ENCODE measurements around the gene FHL1. TPM values are rescaled to one million over a fixed set of nuclear protein-coding genes. Genes with fewer than 3 reads are reported as not detected.

FHL1 gene
- polyA plus RNA-seq, 3 donors = 0.75 to 4.0 (median 0.98) TPM

DNA sequence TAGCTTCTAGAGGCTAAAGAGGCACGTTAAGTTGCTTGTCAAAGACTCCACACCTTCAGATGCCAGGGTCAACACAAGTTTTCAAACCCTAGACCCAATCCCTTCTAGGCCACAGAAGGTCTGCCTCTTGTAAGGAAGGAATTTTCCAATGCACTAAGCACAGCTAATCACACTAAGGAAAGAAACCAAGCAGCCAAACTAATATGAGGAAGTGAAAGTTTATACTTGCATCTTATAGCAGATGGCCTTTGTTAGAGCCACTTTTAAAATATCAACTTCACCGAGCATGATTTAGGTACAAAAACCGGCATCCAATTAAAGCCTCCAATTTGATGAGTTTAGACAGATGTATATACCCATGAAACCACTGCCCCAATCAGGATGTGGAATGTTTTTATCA, 9.9 kb downstream of the FHL1 start:
- peaks cover 5% of the 10 kb centered on the region for H3K4me1 Mint-ChIP-seq
- H3K27me3 ChIP-seq (ENCODE audit: control insufficient read depth in 2 of 2, insufficient read depth in 2 of 2, low read length in 2 of 2) = peaks cover 0 to 3% of the 10 kb centered on the region in 2 donors
- no peak overlapping the region for H3K9ac ChIP-seq (ENCODE audit: insufficient read depth, low read length, poor library complexity, severe bottlenecking)
- no peak overlapping the region for H3K27ac Mint-ChIP-seq
- H3K4me1 ChIP-seq (ENCODE audit: control insufficient read depth in 1 of 2, insufficient read depth in 2 of 2, low read length in 2 of 2) = peaks cover 5 to 12% of the 10 kb centered on the region in 2 donors
- H3K27me3 Mint-ChIP-seq (ENCODE audit: low read depth in 3 of 3) = peaks cover 0 to 16% (median 0%) of the 10 kb centered on the region in 3 donors
- no CpG with 5 or more reads among the region's 3 CpGs for WGBS (ENCODE audit: insufficient coverage)
- intact Hi-C loops (cut with micrococcal nuclease) = no loop called here
- no peaks in the 10 kb centered on the region for H3K36me3 ChIP-seq (replicated peaks in 1 of 2; ENCODE audit: control insufficient read depth in 1 of 2, insufficient read depth in 2 of 2, low read length in 2 of 2)
- H3K9me3 ChIP-seq (replicated peaks in 1 of 2; ENCODE audit: control insufficient read depth in 1 of 2, insufficient read depth in 1 of 2, low read length in 2 of 2) = no peaks in the 10 kb centered on the region
- no peaks in the 10 kb centered on the region for H4K20me1 ChIP-seq (ENCODE audit: insufficient read depth, low read length)
- DNase-seq = peak; percentile 6 to 24 (median 13)
- no peaks in the 10 kb centered on the region for H3K79me2 ChIP-seq (ENCODE audit: insufficient read depth, low read length)
- H3K36me3 Mint-ChIP-seq = no peaks in the 10 kb centered on the region
- no peak overlapping the region for H3K4me3 ChIP-seq (replicated peaks in 1 of 3; ENCODE audit: low read depth in 2 of 3, low read length in 3 of 3)
- H2AFZ ChIP-seq (ENCODE audit: insufficient read depth, low read depth, low read length, poor library complexity, severe bottlenecking) = no peak overlapping the region
- H3K9me3 Mint-ChIP-seq = peaks cover 0 to 1% (median 0%) of the 10 kb centered on the region in 7 donors
- no peak for TF ChIP-seq CTCF (IDR thresholded peaks at IDR 0.05)
- no peak overlapping the region for H3K27ac ChIP-seq (ENCODE audit: low read depth in 1 of 2, low read length in 2 of 2)
- no peak overlapping the region for H3K4me3 Mint-ChIP-seq
- no peak overlapping the region for H3K4me2 ChIP-seq (replicated peaks; ENCODE audit: extremely low read depth, low read length, poor library complexity, severe bottlenecking)

DNA sequence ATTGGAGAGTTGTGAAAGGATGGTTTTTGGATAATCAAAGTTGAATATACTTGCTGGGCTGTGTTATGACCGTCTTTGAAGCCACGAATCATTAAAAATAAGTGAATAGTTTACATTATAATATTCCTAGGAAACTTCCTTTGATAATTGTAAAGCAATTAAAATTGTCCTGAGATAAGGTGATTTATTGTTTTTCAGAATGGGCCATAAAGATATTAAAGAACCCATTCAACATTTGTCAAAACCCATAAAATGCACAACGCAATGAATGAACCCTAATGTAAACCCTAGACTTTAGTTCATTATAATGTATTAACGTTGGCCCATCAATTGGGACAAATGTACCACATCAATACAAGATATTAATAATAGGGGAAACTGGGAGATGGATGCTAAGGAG, 11.4 kb downstream of the FHL1 start:
- no peaks in the 10 kb centered on the region for H3K36me3 Mint-ChIP-seq
- H3K4me1 Mint-ChIP-seq = peaks cover 5% of the 10 kb centered on the region
- DNase-seq = no peak
- Histone ChIP-seq H2AFZ (ENCODE audit: insufficient read depth, low read depth, low read length, poor library complexity, severe bottlenecking) (no peak overlapping the region), H3K27ac (ENCODE audit: low read depth in 1 of 2, low read length in 2 of 2) (no peak overlapping the region), H3K4me3 (replicated peaks in 1 of 3; ENCODE audit: low read depth in 2 of 3, low read length in 3 of 3) (no peak overlapping the region), H3K4me2 (replicated peaks; ENCODE audit: extremely low read depth, low read length, poor library complexity, severe bottlenecking) (no peak overlapping the region), H3K79me2 (ENCODE audit: insufficient read depth, low read length) (no peaks in the 10 kb centered on the region), H3K9ac (ENCODE audit: insufficient read depth, low read length, poor library complexity, severe bottlenecking) (no peak overlapping the region), H3K27me3 (ENCODE audit: control insufficient read depth in 2 of 2, insufficient read depth in 2 of 2, low read length in 2 of 2) (peaks cover 0 to 2% of the 10 kb centered on the region in 2 donors), H3K4me1 (ENCODE audit: control insufficient read depth in 1 of 2, insufficient read depth in 2 of 2, low read length in 2 of 2) (peaks cover 5 to 12% of the 10 kb centered on the region in 2 donors), H3K9me3 (replicated peaks in 1 of 2; ENCODE audit: control insufficient read depth in 1 of 2, insufficient read depth in 1 of 2, low read length in 2 of 2) (no peaks in the 10 kb centered on the region), H4K20me1 (ENCODE audit: insufficient read depth, low read length) (no peaks in the 10 kb centered on the region), H3K36me3 (replicated peaks in 1 of 2; ENCODE audit: control insufficient read depth in 1 of 2, insufficient read depth in 2 of 2, low read length in 2 of 2) (no peaks in the 10 kb centered on the region)
- H3K27me3 Mint-ChIP-seq (ENCODE audit: low read depth in 3 of 3) = peaks cover 0 to 16% (median 0%) of the 10 kb centered on the region in 3 donors
- no CpG with 5 or more reads among the region's 4 CpGs for WGBS (ENCODE audit: insufficient coverage)
- H3K9me3 Mint-ChIP-seq = peaks cover 0 to 1% (median 0%) of the 10 kb centered on the region in 7 donors
- TF ChIP-seq CTCF (IDR thresholded peaks at IDR 0.05) = no peak
- no peak overlapping the region for H3K27ac Mint-ChIP-seq
- H3K4me3 Mint-ChIP-seq = no peak overlapping the region
- intact Hi-C loops (cut with micrococcal nuclease) = no loop called here

Measured in CD14-positive monocyte (primary cell).